Neural progenitor cell (in vitro differentiated cells): Measurements from ENCODE around the gene SYNJ2. TPM values are rescaled to one million over a fixed set of nuclear protein-coding genes. Genes with fewer than 3 reads are reported as not detected.

Source experiments
- DNase-seq: peaks from one replicate; pipeline ENCODE4 v3.0.0-alpha.2; 2016; ENCODE audit warnings: low spot score
- H2AFZ ChIP-seq: fragments of 200-600 bp; sonication (generic); replicated peaks from 2 replicates; pipeline ENCODE4 v1.6.1; 2016; ENCODE audit warnings: antibody characterized with exemption
- H3F3A ChIP-seq: fragments of 200-600 bp; sonication (generic); 2 replicates; pipeline ENCODE4 v1.6.1; 2016; ENCODE audit warnings: antibody characterized with exemption, low read depth
- H3K27ac ChIP-seq: fragments of 200-600 bp; sonication (generic); 2 replicates; pipeline ENCODE4 v1.5.1; 2016; ENCODE audit warnings: mild to moderate bottlenecking
- H3K27me3 ChIP-seq: fragments of 200-600 bp; sonication (generic); 2 replicates; pipeline ENCODE4 v1.6.1; 2016; ENCODE audit warnings: mild to moderate bottlenecking, moderate library complexity
- H3K36me3 ChIP-seq: fragments of 200-600 bp; sonication (generic); 2 replicates; pipeline ENCODE4 v1.5.1; 2016
- H3K4me1 ChIP-seq: fragments of 200-600 bp; sonication (generic); 2 replicates; pipeline ENCODE4 v1.6.1; 2016; ENCODE audit warnings: mixed run types
- H3K4me2 ChIP-seq: fragments of 200-600 bp; sonication (generic); 2 replicates; pipeline ENCODE4 v1.6.1; 2016
- H3K4me3 ChIP-seq: fragments of 200-600 bp; sonication (generic); 2 replicates; pipeline ENCODE4 v1.5.1; 2016
- H3K79me2 ChIP-seq: fragments of 200-600 bp; sonication (generic); 2 replicates; pipeline ENCODE4 v1.6.1; 2016; ENCODE audit warnings: low read depth
- H3K9ac ChIP-seq: fragments of 200-600 bp; sonication (generic); 2 replicates; pipeline ENCODE4 v1.6.1; 2016
- H3K9me3 ChIP-seq: fragments of 200-600 bp; sonication (generic); 2 replicates; pipeline ENCODE4 v1.5.1; 2016; ENCODE audit warnings: low read depth
- H4K20me1 ChIP-seq: fragments of 200-600 bp; sonication (generic); 2 replicates; pipeline ENCODE4 v1.6.1; 2016; ENCODE audit warnings: low read depth
- H3K27ac Mint-ChIP-seq: 3 replicates; pipeline ENCODE4 v1.8.0; 2021; ENCODE audit warnings: mixed read lengths
- H3K27me3 Mint-ChIP-seq: 2 replicates; pipeline ENCODE4 v1.8.0; 2022; ENCODE audit warnings: low read depth, mild to moderate bottlenecking, inconsistent platforms, moderate library complexity, mixed read lengths; ENCODE audit not compliant: insufficient read depth
- H3K36me3 Mint-ChIP-seq: 3 replicates; pipeline ENCODE4 v1.8.0; 2021; ENCODE audit warnings: mixed read lengths
- H3K4me1 Mint-ChIP-seq: 3 replicates; pipeline ENCODE4 v1.8.0; 2021; ENCODE audit warnings: mixed read lengths
- H3K4me3 Mint-ChIP-seq: 3 replicates; pipeline ENCODE4 v1.8.0; 2021; ENCODE audit warnings: mild to moderate bottlenecking, moderate library complexity, mixed read lengths
- H3K9me3 Mint-ChIP-seq: 3 replicates; pipeline ENCODE4 v1.8.0; 2020; ENCODE audit warnings: mixed read lengths
- EZH2 ChIP-seq: fragments of 200-600 bp; sonication (generic); IDR thresholded peaks from 2 replicates; pipeline ENCODE4 v1.6.1; 2017; ENCODE audit warnings: antibody characterized with exemption, mild to moderate bottlenecking, moderate library complexity
- EZH2phosphoT487 ChIP-seq: fragments of 200-600 bp; sonication (generic); IDR thresholded peaks from 2 replicates; pipeline ENCODE4 v1.6.1; 2017; ENCODE audit warnings: antibody characterized with exemption
- total RNA-seq: library from RNA; depleted of rRNA; stranded (reverse); fragments of >200 nt; gene quantifications from 2 replicates; pipeline ENCODE4 v1.2.3, GENCODE V29; 2015; ENCODE audit warnings: low replicate concordance
- TF ChIP-seq, protein P1 (sequence below): fragments of 200-600 bp; sonication (generic); IDR thresholded peaks from 2 replicates; pipeline ENCODE4 v1.5.1; 2017; ENCODE audit warnings: antibody characterized with exemption, mild to moderate bottlenecking

Gene SYNJ2
- total RNA-seq, 1 donor from 2014 or later: 4.8 TPM

DNA sequence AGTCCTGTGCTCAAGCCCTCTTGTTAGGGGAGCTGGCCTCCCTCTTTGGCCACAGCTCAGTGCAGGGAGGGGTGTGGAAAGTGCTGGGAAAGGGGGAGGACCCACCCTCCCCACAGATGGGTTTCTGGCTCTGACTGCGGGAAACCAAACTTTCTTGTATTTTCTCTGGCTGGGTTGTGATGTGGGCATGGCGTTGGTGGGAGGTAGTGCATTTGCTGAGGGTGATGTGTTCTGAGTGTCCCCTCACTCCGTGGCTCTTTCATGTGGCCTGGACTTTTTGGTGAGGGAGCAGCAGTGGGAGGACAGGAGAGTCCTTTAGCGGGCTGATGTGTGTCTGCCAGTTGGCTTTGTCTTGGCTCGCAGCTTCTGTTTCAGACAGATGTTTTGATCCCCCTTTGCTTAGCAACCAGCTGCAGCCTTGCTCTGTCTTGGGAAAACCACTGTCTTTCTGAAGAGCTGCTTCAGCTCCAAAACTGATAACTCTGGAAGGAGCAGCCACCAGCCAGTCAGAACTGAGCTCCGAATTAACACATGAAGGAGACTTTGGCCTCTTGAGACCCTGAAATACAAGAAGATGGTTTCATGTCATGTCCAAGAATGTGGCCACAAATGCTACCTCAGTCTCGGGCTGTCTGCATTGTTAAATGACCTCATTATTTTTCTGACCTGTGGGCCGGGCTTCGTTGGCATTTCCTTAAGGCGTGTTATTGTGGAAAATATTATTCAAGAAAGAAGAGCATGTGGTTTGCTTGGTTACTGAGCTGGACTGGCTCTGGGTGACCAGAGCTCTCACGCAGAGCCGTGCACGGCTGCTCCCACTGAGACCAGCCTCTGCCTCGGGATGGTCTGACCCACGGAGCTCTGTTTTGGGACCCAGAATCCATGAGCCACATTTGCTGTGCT lies 21.5 kb downstream of the SYNJ2 start:
- no peak overlapping the region for H3K27ac ChIP-seq
- no peak overlapping the region for H3K9ac ChIP-seq
- H3K27ac Mint-ChIP-seq: peak overlapping the region; percentile 99
- no peaks in the 10 kb centered on the region for H4K20me1 ChIP-seq
- H3K36me3 ChIP-seq: no peaks in the 10 kb centered on the region
- H3F3A ChIP-seq: no peaks in the 10 kb centered on the region
- no peaks in the 10 kb centered on the region for H3K79me2 ChIP-seq
- H3K4me2 ChIP-seq: no peak overlapping the region
- peaks cover 3% of the 10 kb centered on the region for H3K27me3 Mint-ChIP-seq
- no peak overlapping the region for H3K4me3 ChIP-seq
- no peaks in the 10 kb centered on the region for H3K36me3 Mint-ChIP-seq
- TF ChIP-seq EZH2 (no peak), EZH2phosphoT487 (no peak)
- TF ChIP-seq, protein P1, sequence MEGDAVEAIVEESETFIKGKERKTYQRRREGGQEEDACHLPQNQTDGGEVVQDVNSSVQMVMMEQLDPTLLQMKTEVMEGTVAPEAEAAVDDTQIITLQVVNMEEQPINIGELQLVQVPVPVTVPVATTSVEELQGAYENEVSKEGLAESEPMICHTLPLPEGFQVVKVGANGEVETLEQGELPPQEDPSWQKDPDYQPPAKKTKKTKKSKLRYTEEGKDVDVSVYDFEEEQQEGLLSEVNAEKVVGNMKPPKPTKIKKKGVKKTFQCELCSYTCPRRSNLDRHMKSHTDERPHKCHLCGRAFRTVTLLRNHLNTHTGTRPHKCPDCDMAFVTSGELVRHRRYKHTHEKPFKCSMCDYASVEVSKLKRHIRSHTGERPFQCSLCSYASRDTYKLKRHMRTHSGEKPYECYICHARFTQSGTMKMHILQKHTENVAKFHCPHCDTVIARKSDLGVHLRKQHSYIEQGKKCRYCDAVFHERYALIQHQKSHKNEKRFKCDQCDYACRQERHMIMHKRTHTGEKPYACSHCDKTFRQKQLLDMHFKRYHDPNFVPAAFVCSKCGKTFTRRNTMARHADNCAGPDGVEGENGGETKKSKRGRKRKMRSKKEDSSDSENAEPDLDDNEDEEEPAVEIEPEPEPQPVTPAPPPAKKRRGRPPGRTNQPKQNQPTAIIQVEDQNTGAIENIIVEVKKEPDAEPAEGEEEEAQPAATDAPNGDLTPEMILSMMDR: no peak
- peak overlapping the region; percentile 6 for H3K4me3 Mint-ChIP-seq
- peak; percentile 50 for DNase-seq
- H3K27me3 ChIP-seq: no peaks in the 10 kb centered on the region
- H3K4me1 Mint-ChIP-seq: peaks cover 46% of the 10 kb centered on the region
- H3K4me1 ChIP-seq: no peaks in the 10 kb centered on the region
- no peaks in the 10 kb centered on the region for H3K9me3 ChIP-seq
- no peaks in the 10 kb centered on the region for H3K9me3 Mint-ChIP-seq
- H2AFZ ChIP-seq: no peak overlapping the region

DNA sequence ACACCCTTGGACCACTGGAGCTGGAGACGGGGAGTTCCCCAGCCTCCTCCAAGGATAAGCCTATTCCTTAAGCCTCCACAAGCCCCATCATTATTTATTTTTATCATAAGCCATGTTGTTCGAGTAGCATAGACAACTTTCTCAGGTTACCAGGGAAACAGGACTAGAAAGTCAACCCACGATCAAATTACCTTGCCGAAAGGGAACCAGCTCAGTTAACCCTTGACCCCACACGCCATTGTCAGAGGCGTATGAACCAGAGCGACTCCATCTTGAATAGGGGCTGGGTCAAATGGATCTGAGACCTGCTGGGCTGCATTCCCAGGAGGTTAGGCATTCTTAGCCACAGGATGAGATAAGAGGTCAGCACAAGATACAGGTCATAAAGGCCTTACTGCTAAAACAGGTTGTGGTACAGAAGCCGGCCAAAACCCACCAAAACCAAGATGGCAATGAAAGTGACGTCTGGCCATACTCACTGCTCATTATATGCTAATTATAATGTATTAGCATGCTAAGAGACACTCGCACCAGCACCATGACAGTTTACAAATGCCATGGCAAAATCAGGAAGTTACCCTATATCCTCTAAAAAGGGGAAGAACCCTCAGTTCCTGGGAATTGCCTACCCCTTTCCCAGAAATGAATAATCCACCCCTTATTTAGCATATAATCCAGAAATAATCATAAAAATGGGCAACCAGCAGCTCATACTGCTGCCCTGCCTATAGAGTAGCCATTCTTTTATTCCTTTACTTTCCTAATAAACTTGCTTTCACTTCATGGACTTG lies 22.4 kb downstream of the SYNJ2 start:
- no peak overlapping the region for H3K4me2 ChIP-seq
- no peaks in the 10 kb centered on the region for H3K79me2 ChIP-seq
- H3K9ac ChIP-seq: no peak overlapping the region
- peaks cover 46% of the 10 kb centered on the region for H3K4me1 Mint-ChIP-seq
- no peak overlapping the region for H3K4me3 ChIP-seq
- no peaks in the 10 kb centered on the region for H3K27me3 ChIP-seq
- no peaks in the 10 kb centered on the region for H3K9me3 Mint-ChIP-seq
- no peaks in the 10 kb centered on the region for H3K9me3 ChIP-seq
- no peaks in the 10 kb centered on the region for H3K36me3 ChIP-seq
- no peaks in the 10 kb centered on the region for H3F3A ChIP-seq
- no peak overlapping the region for H2AFZ ChIP-seq
- no peak for DNase-seq
- TF ChIP-seq, protein P1: no peak
- TF ChIP-seq EZH2phosphoT487: no peak
- TF ChIP-seq EZH2: no peak
- H3K4me1 ChIP-seq: no peaks in the 10 kb centered on the region
- no peak overlapping the region for H3K4me3 Mint-ChIP-seq
- no peak overlapping the region for H3K27ac ChIP-seq
- peaks cover 8% of the 10 kb centered on the region for H3K27me3 Mint-ChIP-seq
- H3K27ac Mint-ChIP-seq: peak overlapping the region; percentile 99
- no peaks in the 10 kb centered on the region for H4K20me1 ChIP-seq
- H3K36me3 Mint-ChIP-seq: no peaks in the 10 kb centered on the region

DNA sequence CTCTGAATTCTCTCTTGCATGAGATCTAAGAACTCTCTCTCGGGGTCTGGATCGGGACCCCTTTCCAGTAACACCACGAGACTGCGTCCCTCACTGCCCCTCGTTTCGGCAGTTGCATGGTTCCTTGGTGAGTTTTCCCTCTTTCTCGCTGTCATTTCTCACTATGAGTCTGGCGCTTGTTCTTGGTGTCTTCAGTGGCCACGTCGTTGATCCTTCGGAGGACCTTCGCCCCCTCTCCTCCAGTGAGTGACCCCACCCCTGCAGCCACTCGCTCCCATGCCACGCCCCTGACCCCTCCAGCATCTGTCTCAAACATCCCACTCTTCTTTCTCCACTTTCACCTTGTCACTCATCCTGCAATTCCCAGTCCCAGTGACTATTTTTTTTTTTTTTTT lies 23.0 kb downstream of the SYNJ2 start:
- H3K36me3 Mint-ChIP-seq: no peaks in the 10 kb centered on the region
- no peaks in the 10 kb centered on the region for H4K20me1 ChIP-seq
- H2AFZ ChIP-seq: no peak overlapping the region
- no peaks in the 10 kb centered on the region for H3K36me3 ChIP-seq
- H3K4me3 ChIP-seq: no peak overlapping the region
- H3K79me2 ChIP-seq: no peaks in the 10 kb centered on the region
- no peak overlapping the region for H3K4me3 Mint-ChIP-seq
- H3K27me3 Mint-ChIP-seq: peaks cover 8% of the 10 kb centered on the region
- H3K9me3 ChIP-seq: no peaks in the 10 kb centered on the region
- H3F3A ChIP-seq: no peaks in the 10 kb centered on the region
- peaks cover 46% of the 10 kb centered on the region for H3K4me1 Mint-ChIP-seq
- H3K27ac Mint-ChIP-seq: peak overlapping the region; percentile 2
- H3K27ac ChIP-seq: no peak overlapping the region
- TF ChIP-seq, protein P1: no peak
- H3K9me3 Mint-ChIP-seq: no peaks in the 10 kb centered on the region
- H3K27me3 ChIP-seq: no peaks in the 10 kb centered on the region
- no peaks in the 10 kb centered on the region for H3K4me1 ChIP-seq
- H3K9ac ChIP-seq: no peak overlapping the region
- no peak overlapping the region for H3K4me2 ChIP-seq
- no peak for DNase-seq
